GM18507 (cell line): ENCODE results near the gene PLEKHA7.

ENCODE experiments used
- DNase-seq: peaks from one replicate; pipeline ENCODE4 v3.0.0; 2011; ENCODE audit warnings: low read depth; ENCODE audit not compliant: insufficient read length; ENCODE audit errors: extremely low spot score
- FAIRE-seq: peaks from 2 replicates; lab custom pipeline; 2011; peaks lifted over from hg19 to GRCh38; lab: Jason Lieb, UNC

Gene PLEKHA7

DNA sequence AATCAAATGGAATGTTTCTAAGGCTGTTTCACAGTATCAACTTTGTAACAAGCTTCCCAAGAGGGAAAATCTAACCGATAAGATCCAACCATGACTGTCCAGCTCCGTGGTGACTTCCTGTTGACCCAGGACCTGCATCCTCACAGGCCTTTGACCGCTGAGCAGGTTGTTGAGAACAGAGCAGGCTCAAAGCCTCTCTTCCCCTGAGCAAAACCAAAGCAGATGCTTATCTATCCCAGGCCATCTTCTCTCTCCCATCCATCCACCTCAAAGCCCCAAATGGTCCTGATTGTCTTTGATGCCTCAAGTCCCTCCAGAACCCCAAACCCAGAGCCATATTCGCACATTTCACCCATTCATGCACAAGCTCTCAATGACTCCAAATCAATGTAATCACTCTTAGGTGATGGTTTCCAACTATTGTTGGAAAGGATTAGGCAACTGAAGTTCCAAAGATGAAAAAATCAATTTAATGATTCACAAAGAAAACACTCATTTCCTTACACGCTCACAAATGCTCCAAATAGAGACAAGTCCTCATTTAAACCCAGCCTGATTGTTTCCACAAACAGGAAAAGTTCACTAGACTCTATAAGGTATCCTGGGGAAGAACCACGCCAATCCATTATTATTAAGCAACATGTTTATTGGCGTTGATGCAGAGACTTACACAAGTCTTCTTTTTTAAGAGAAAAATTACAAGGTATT is 227.0 kb downstream of the PLEKHA7 start:
- DNase-seq (no peak), FAIRE-seq (no peak)

GRCh38 chr11:16786131-16786530 is 228.1 kb downstream of the PLEKHA7 start:
- no peak for DNase-seq
- FAIRE-seq: no peak

DNA sequence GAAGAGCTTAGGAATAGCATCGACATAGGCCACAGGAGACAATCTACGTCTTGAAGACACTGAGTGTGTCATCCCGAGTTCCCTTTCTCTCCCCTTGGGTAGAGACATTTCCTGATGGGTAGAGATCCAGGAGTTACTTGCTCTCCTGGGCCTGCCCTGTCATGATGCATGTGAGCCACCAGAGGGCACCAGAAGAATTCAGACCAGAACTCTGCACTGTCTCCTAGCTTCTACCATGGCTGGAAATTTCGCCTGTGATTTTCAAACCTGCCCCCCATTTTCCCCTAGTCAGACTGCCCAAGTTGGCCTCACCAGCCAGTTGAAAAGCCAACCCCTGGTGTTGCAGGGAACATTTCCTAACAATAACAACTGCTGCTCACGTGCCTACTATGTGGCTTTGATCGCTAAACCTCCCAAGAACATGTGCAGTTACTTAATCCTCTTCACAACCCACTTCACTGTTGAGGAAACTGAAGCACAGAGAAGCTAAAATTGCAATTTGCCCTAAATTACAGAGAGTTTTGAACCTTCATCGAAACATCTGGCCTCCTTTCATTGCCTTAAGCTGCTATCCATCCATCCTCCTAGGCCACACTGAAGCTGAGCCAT is 228.6 kb downstream of the PLEKHA7 start:
- FAIRE-seq: peak; percentile 85
- peak; percentile 54 for DNase-seq

- DNase-seq (no peak), FAIRE-seq (no peak)
Measured at GRCh38 chr11:16784666-16785065, 229.5 kb downstream of the PLEKHA7 start.

GRCh38 chr11:16784097-16784496 is 230.1 kb downstream of the PLEKHA7 start:
- FAIRE-seq (no peak), DNase-seq (no peak)

- no peak for DNase-seq
- FAIRE-seq: no peak
Measured at GRCh38 chr11:16783321-16783801, 230.9 kb downstream of the PLEKHA7 start.

DNA sequence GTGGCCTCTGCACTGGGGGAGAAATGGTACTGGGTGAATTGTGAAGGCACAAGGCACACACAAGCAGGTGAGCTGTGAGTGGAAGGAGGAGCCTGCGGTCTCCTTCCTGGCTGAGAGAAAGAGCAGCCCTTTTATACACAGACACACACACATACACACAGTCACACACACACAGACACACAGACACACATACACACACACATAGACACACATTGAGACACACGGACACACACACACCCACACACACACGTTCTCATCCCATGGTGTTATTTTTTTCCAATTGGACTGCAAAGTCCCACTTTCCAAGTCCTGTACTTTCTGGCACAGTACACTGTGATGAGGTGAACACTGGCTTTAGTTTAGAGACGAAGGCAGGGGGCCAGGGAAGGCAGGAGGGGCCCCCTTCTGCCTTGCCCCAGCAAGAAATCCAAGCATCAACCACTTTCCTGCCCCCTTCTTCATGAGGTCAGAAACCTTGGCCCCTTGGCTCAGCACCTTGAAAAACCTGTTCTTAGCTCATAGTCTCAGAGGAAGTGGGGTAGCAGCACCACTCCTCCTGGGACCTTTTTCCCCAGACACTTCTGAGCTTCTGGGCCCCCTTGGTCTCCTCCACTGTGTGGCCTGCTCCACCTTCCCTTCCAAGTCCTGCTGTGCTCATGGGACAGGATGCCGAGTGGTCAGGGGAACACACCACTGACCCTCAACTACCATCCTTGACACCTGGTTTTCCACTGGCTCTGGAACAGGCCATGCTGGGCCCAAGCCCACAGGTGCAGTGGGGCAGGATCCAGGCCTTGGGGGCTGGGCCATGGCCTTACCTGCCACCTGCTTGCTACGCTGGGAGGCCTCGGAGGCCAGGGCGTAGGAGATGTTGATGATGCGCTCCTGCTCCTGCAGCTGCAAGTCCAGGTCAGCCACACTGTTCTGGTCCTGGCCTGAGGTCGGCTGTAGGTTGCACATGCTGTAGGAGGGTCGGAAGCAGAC is 232.0 kb downstream of the PLEKHA7 start:
- no peak for DNase-seq
- FAIRE-seq: no peak

DNA sequence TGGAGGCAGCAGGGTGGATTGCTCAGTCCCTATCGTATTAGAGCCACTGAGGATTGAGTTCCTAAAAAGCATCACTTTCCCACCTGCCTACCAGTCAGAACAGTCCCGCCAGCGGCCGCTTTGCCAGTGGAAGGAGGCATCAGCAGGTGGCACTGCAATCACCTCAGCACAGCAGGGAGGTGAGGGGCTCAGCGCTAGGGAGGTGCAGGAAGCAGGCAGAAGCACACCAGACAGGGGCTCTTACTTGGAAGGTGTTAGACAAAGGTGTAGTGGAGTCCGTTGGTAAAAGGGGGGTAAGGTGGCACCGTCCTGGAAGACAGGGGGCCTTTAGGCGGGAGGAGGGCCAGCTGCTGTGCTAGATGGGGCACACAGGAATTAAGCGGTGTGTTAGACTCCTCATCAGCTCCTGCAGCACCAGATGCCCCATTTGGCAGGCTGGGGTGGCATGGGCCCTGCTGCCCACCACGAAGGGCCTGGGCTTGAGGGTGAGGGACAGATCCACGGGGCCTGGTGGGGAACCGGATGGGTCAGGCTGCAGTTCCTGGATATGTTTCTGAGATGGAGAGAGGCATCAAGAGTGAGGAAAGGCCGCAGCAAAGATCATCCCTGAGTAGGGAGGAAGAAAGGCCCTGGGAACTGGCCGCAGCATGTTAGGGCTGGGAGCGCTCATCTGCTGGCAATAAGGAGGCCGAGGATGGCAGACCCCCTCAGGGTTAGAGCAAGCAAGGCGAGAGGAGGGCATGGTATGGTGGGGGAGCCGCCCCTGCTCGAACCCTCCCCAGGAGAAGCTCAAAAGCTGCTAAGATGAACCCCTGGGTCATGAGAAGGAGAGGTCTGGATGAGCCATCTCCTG is 233.3 kb downstream of the PLEKHA7 start:
- no peak for DNase-seq
- no peak for FAIRE-seq

DNA sequence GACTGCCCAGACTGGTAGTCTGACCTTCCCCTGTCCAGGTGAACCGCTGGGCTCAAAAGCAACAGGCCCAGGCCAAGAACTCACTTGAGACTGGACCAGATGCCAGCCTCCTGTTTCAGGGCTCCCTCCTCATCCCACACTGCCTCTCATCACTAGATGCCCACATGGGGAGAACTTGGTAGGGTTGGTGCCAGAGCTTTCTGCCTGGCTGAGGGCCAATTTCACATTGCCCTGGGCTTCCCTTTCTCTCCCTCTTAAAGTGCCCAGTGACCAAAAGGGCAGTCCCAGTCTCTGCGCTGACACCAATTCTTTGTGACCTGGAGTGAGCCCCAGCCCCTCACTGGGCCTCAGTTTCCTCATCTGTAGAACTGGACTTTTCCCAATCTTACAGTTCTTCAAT is 234.1 kb downstream of the PLEKHA7 start:
- FAIRE-seq (no peak), DNase-seq (no peak)

DNA sequence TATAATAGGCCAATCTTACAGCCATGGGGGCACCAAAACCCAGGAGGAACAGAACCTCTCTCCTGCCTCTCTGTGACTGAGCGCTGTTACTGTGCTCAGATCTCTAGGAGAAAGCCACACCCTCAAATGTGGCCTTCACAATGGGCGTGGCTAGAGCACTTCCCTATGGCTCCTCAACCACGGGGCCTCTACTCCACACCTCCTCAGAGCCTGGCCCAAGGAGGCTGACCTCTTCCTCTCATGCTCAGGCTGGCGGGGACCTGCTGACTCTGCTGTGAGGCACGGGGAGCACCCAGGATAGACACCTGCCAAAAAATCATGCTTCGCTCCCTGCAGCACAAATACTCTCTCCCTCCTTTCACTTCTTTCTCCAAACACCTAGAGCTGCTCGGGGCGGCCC is 234.8 kb downstream of the PLEKHA7 start:
- DNase-seq (no peak), FAIRE-seq (no peak)

DNA sequence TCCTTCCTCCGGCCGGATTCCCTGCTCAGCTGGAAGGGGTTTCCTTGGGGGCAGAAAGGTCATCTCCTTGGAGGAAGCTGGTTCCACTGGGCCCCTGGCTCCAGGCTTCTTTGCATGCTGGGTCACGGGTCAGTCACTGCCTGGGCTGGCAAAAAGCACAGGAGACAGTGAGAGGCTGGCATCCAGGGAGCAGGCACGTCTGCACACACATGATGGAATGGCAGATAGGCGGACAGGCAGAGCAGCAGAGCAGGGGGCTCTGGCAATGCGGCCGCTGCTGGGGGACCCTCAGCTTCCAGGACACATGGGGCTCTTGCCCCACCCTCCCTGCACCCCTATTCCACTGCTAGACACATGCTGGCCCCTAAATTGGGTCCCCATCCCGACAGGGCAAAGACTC is 235.3 kb downstream of the PLEKHA7 start:
- FAIRE-seq: no peak
- DNase-seq: no peak

GRCh38 chr11:16778286-16778685 is 235.9 kb downstream of the PLEKHA7 start:
- FAIRE-seq: no peak

GRCh38 chr11:16777613-16777975 is 236.6 kb downstream of the PLEKHA7 start:
- FAIRE-seq (no peak), DNase-seq (no peak)

More at GRCh38 chr11:16778286-16778685, 235.9 kb downstream of the PLEKHA7 start:
- DNase-seq: no peak

DNA sequence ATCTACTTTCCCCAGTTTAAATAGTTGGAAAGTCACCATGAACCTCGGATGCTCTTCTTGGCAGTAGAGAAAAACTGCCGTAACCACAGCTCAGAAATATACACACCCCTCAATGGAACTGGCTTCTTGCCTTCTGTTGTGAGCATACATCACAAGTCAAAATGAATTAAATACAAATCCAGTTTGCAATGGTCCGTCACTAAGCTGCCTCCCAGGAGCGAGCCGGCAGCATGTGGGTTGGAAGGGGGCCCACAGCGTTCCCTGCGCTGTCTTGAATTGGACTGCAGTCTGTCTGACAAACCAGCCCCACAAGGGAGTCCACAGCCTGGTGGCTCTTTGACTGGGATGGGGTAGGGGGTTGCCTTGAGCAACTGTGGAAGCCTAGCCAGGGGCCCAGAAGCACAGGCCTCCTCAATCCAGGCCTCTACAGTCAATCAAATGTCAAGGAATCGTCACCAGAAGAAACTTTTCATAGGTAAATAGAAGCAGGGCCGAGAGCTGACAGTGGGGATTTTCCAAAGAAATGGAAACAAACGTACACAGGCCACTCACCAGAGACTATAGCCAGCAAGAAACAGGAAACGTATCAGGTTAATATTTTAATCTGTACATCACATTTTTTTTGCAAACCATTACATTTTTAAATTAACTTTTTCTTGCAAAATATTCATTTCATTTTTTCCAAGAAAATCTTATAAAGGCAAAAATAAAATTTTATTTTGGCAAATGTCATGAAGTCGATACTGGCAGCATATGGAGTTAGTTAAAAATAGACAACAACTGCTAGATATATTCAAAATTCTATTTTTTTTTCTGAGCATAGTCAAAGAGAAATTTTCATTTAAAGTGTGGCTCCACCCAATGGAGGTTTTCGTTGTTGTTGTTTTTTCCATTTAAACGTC is 237.3 kb downstream of the PLEKHA7 start:
- FAIRE-seq: no peak
- DNase-seq: no peak

GRCh38 chr11:16775614-16776283 is 238.5 kb downstream of the PLEKHA7 start:
- DNase-seq: no peak
- no peak for FAIRE-seq

- FAIRE-seq: no peak
Measured at GRCh38 chr11:16774936-16775613, 239.1 kb downstream of the PLEKHA7 start.

More at GRCh38 chr11:16774936-16775613, 239.1 kb downstream of the PLEKHA7 start:
- DNase-seq: no peak
